NOMO-1 treated with dmso at 0.1 percent for 144 hours (cell line): Measurements from ENCODE around the gene SPATA31A3.
"Not testable (repeated sequence)": the region's sequence is repeated elsewhere in the genome, so short reads cannot be mapped to it uniquely, and the experiment has no call there.

Experiments
- DNase-seq: peaks from one replicate; lab custom pipeline; 2025; ENCODE audit not compliant: unreplicated experiment; lab: John Stamatoyannopoulos, UW

Gene SPATA31A3

GRCh38 chr9:66992450-66992849, at the start of gene SPATA31A3:
TSS of gene SPATA31A3 (minus strand) at chr9:66992550. CDS start at chr9:66992521, 29 bp downstream.
- not testable (repeated sequence) for DNase-seq

- not testable (repeated sequence) for DNase-seq
These were observed 39.8 kb downstream of the SPATA31A3 start for GRCh38 chr9:66952576-66952975.

- not testable (repeated sequence) for DNase-seq
These were observed 49.8 kb downstream of the SPATA31A3 start for GRCh38 chr9:66942400-66943155.

- DNase-seq = not testable (repeated sequence)
These were observed 52.2 kb downstream of the SPATA31A3 start for GRCh38 chr9:66939878-66940830.

GRCh38 chr9:66938322-66938721, 54.0 kb downstream of the SPATA31A3 start:
- DNase-seq = not testable (repeated sequence)

- not testable (repeated sequence) for DNase-seq
These were observed 54.7 kb downstream of the SPATA31A3 start for GRCh38 chr9:66937662-66938061.
